Chondrocyte (in vitro differentiated cells): Measurements from ENCODE around the gene CAMSAP3. TPM values are rescaled to one million over a fixed set of nuclear protein-coding genes. Genes with fewer than 3 reads are reported as not detected.

ENCODE experiments used
- DNase-seq: peaks from one replicate; pipeline ENCODE4 v3.0.0; 2021; ENCODE audit warnings: mixed read lengths, low spot score
- H3K27ac Mint-ChIP-seq: one replicate; pipeline ENCODE4 v1.8.0; 2021; ENCODE audit warnings: mild to moderate bottlenecking, moderate library complexity, mixed read lengths; ENCODE audit not compliant: unreplicated experiment
- H3K27me3 Mint-ChIP-seq: 2 replicates; pipeline ENCODE4 v1.8.0; 2021; ENCODE audit warnings: low read depth, mixed read lengths
- H3K36me3 Mint-ChIP-seq: 2 replicates; pipeline ENCODE4 v1.8.0; 2021; ENCODE audit warnings: low read depth, mixed read lengths
- H3K4me1 Mint-ChIP-seq: 2 replicates; pipeline ENCODE4 v1.8.0; 2021; ENCODE audit warnings: low read depth, mild to moderate bottlenecking, mixed read lengths
- H3K4me3 Mint-ChIP-seq: one replicate; pipeline ENCODE4 v1.8.0; 2021; ENCODE audit warnings: mild to moderate bottlenecking, moderate library complexity, mixed read lengths; ENCODE audit not compliant: unreplicated experiment
- H3K9me3 Mint-ChIP-seq: 2 replicates; pipeline ENCODE4 v1.8.0; 2021; ENCODE audit warnings: low read depth, mixed read lengths
- CTCF ChIP-seq: fragments of 200-600 bp; sonication (generic); IDR thresholded peaks from 2 replicates; pipeline ENCODE4 v1.5.0; 2021; ENCODE audit warnings: antibody characterized with exemption, mild to moderate bottlenecking, moderate library complexity
- total RNA-seq: library from RNA; stranded (reverse); gene quantifications from 3 replicates; pipeline ENCODE4 v1.2.1, GENCODE V29; 2021

CAMSAP3 gene
- total RNA-seq, 1 donor from 2014 or later = 0.42 TPM

GRCh38 chr19:7650148-7650547 is 54.5 kb downstream of the CAMSAP3 start:
- Mint-ChIP-seq H3K4me3 (no peak overlapping the region), H3K4me1 (peaks cover 9% of the 10 kb centered on the region)
- DNase-seq = no peak

GRCh38 chr19:7652061-7652641 is 56.5 kb downstream of the CAMSAP3 start:
- peak overlapping the region; percentile 77 for H3K27ac Mint-ChIP-seq
- TF ChIP-seq CTCF = peak; percentile 99

More at GRCh38 chr19:7650148-7650547, 54.5 kb downstream of the CAMSAP3 start:
- no peak overlapping the region for H3K27ac Mint-ChIP-seq
- H3K27me3 Mint-ChIP-seq = peaks cover 14% of the 10 kb centered on the region
- TF ChIP-seq CTCF = no peak
- no peaks in the 10 kb centered on the region for H3K9me3 Mint-ChIP-seq
- no peaks in the 10 kb centered on the region for H3K36me3 Mint-ChIP-seq

GRCh38 chr19:7654401-7654800 is 58.7 kb downstream of the CAMSAP3 start:
- DNase-seq = no peak
- peaks cover 14% of the 10 kb centered on the region for H3K27me3 Mint-ChIP-seq
- no peaks in the 10 kb centered on the region for H3K36me3 Mint-ChIP-seq
- H3K27ac Mint-ChIP-seq = no peak overlapping the region
- H3K4me1 Mint-ChIP-seq = peaks cover 9% of the 10 kb centered on the region
- H3K9me3 Mint-ChIP-seq = no peaks in the 10 kb centered on the region
- no peak for TF ChIP-seq CTCF
- H3K4me3 Mint-ChIP-seq = no peak overlapping the region

More at GRCh38 chr19:7652061-7652641, 56.5 kb downstream of the CAMSAP3 start:
- Mint-ChIP-seq H3K27me3 (peaks cover 7% of the 10 kb centered on the region), H3K36me3 (no peaks in the 10 kb centered on the region), H3K9me3 (no peaks in the 10 kb centered on the region), H3K4me3 (peak overlapping the region; percentile 68), H3K4me1 (peaks cover 9% of the 10 kb centered on the region)
- DNase-seq = no peak

- Mint-ChIP-seq H3K4me1 (peaks cover 9% of the 10 kb centered on the region), H3K36me3 (no peaks in the 10 kb centered on the region), H3K9me3 (no peaks in the 10 kb centered on the region), H3K27me3 (peaks cover 16% of the 10 kb centered on the region), H3K4me3 (no peak overlapping the region), H3K27ac (no peak overlapping the region)
- TF ChIP-seq CTCF = no peak
- no peak for DNase-seq
Measured at GRCh38 chr19:7655581-7655980, 59.9 kb downstream of the CAMSAP3 start.

- Mint-ChIP-seq H3K4me1 (peaks cover 5% of the 10 kb centered on the region), H3K4me3 (no peak overlapping the region), H3K9me3 (no peaks in the 10 kb centered on the region), H3K36me3 (no peaks in the 10 kb centered on the region), H3K27me3 (peaks cover 19% of the 10 kb centered on the region), H3K27ac (no peak overlapping the region)
- TF ChIP-seq CTCF = no peak
- DNase-seq = no peak
Measured at GRCh38 chr19:7657131-7657751, 61.6 kb downstream of the CAMSAP3 start.
